RWPE2 (cell line): Measurements from ENCODE around the gene HYDIN.

Source experiments
- ATAC-seq: fragments of 200-7000 bp; cut with Tn5 transposase; 3 replicates; pipeline ENCODE4 v1.9.1; 2021; ENCODE audit warnings: low read depth
- DNase-seq: peaks from one replicate; pipeline ENCODE4 v3.0.0-alpha.2; 2020; ENCODE audit warnings: low spot score
- H3K27ac ChIP-seq: fragments of 450-650 bp; 2 replicates; pipeline ENCODE4 v1.5.1; 2017; ENCODE audit warnings: mild to moderate bottlenecking; ENCODE audit not compliant: poor library complexity, severe bottlenecking
- H3K27me3 ChIP-seq: fragments of 250-450 bp; sonication (Bioruptor Pico); 2 replicates; pipeline ENCODE4 v1.5.1; 2021; ENCODE audit warnings: mild to moderate bottlenecking, moderate library complexity; ENCODE audit not compliant: insufficient read depth, poor library complexity, severe bottlenecking
- H3K36me3 ChIP-seq: fragments of 250-450 bp; sonication (Bioruptor Pico); 2 replicates; pipeline ENCODE4 v1.5.1; 2020; ENCODE audit warnings: low read depth, mild to moderate bottlenecking, moderate library complexity
- H3K4me1 ChIP-seq: fragments of 250-450 bp; sonication (Bioruptor Pico); 2 replicates; pipeline ENCODE4 v1.5.1; 2021; ENCODE audit warnings: mild to moderate bottlenecking, moderate library complexity; ENCODE audit not compliant: insufficient read depth, poor library complexity, severe bottlenecking
- H3K4me3 ChIP-seq: fragments of 250-450 bp; sonication (Bioruptor Pico); 2 replicates; pipeline ENCODE4 v1.5.1; 2021; ENCODE audit warnings: mild to moderate bottlenecking, moderate library complexity; ENCODE audit not compliant: severe bottlenecking
- H3K9me3 ChIP-seq: fragments of 250-450 bp; sonication (Bioruptor Pico); 2 replicates; pipeline ENCODE4 v1.5.1; 2021; ENCODE audit warnings: mild to moderate bottlenecking, moderate library complexity; ENCODE audit not compliant: severe bottlenecking
- TF ChIP-seq, protein P1 (sequence below): fragments of 450-650 bp; IDR thresholded peaks from one replicate; pipeline ENCODE4 v1.5.1; 2017; ENCODE audit warnings: mild to moderate bottlenecking, moderate library complexity; ENCODE audit not compliant: poor library complexity, severe bottlenecking

The HYDIN gene

GRCh38 chr16:71247478-71247877 is 17.0 kb upstream of the HYDIN start:
- DNase-seq (no peak), ATAC-seq (no peak)
- no peaks in the 10 kb centered on the region for H3K27me3 ChIP-seq

GRCh38 chr16:71246309-71246708 is 15.8 kb upstream of the HYDIN start:
- no peaks in the 10 kb centered on the region for H3K36me3 ChIP-seq
- no peaks in the 10 kb centered on the region for H3K27me3 ChIP-seq
- DNase-seq (no peak), ATAC-seq (no peak)
- no peak overlapping the region for H3K27ac ChIP-seq
- H3K4me1 ChIP-seq, result no peaks in the 10 kb centered on the region
- TF ChIP-seq, protein P1, sequence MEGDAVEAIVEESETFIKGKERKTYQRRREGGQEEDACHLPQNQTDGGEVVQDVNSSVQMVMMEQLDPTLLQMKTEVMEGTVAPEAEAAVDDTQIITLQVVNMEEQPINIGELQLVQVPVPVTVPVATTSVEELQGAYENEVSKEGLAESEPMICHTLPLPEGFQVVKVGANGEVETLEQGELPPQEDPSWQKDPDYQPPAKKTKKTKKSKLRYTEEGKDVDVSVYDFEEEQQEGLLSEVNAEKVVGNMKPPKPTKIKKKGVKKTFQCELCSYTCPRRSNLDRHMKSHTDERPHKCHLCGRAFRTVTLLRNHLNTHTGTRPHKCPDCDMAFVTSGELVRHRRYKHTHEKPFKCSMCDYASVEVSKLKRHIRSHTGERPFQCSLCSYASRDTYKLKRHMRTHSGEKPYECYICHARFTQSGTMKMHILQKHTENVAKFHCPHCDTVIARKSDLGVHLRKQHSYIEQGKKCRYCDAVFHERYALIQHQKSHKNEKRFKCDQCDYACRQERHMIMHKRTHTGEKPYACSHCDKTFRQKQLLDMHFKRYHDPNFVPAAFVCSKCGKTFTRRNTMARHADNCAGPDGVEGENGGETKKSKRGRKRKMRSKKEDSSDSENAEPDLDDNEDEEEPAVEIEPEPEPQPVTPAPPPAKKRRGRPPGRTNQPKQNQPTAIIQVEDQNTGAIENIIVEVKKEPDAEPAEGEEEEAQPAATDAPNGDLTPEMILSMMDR, result no peak
- no peaks in the 10 kb centered on the region for H3K9me3 ChIP-seq
- H3K4me3 ChIP-seq, result no peak overlapping the region

More at GRCh38 chr16:71247478-71247877, 17.0 kb upstream of the HYDIN start:
- Histone ChIP-seq H3K36me3 (no peaks in the 10 kb centered on the region), H3K4me1 (no peaks in the 10 kb centered on the region), H3K4me3 (no peak overlapping the region), H3K9me3 (no peaks in the 10 kb centered on the region), H3K27ac (no peak overlapping the region)
- TF ChIP-seq, protein P1, result no peak

- no peaks in the 10 kb centered on the region for H3K27me3 ChIP-seq
- ATAC-seq, result no peak
Observed at GRCh38 chr16:71244521-71244920, 14.0 kb upstream of the HYDIN start.

GRCh38 chr16:71242601-71243000 is 12.1 kb upstream of the HYDIN start:
- H3K27me3 ChIP-seq, result no peaks in the 10 kb centered on the region
- TF ChIP-seq, protein P1, result no peak
- no peaks in the 10 kb centered on the region for H3K9me3 ChIP-seq

More at GRCh38 chr16:71244521-71244920, 14.0 kb upstream of the HYDIN start:
- TF ChIP-seq, protein P1, result no peak
- H3K36me3 ChIP-seq, result no peaks in the 10 kb centered on the region
- no peaks in the 10 kb centered on the region for H3K4me1 ChIP-seq
- no peak overlapping the region for H3K27ac ChIP-seq
- no peak for DNase-seq
- no peaks in the 10 kb centered on the region for H3K9me3 ChIP-seq
- H3K4me3 ChIP-seq, result no peak overlapping the region

DNA sequence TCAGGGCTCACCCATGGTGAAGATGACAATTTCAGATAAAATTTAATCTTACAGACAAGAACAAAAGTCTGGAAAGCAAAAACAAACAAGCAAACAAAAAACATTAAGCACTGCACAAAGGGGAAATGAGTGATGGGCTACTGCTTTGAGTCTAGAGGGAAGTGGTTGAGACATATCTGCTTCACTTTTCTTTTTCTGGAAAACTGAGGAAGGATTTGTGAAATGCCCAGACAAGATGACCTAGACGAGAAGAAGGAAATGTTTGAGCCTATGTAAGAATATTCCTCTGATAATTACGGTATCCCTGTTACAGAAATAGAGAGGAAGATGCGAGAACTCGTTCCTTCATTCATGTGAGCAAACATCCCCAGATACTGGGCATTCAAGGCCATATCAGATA is 11.5 kb upstream of the HYDIN start:
- Histone ChIP-seq H3K4me1 (no peaks in the 10 kb centered on the region), H3K36me3 (no peaks in the 10 kb centered on the region), H3K4me3 (no peak overlapping the region), H3K9me3 (no peaks in the 10 kb centered on the region), H3K27ac (no peak overlapping the region), H3K27me3 (no peaks in the 10 kb centered on the region)
- DNase-seq, result no peak
- TF ChIP-seq, protein P1, result no peak
- ATAC-seq, result no peak

More at GRCh38 chr16:71242601-71243000, 12.1 kb upstream of the HYDIN start:
- Histone ChIP-seq H3K4me3 (no peak overlapping the region), H3K27ac (no peak overlapping the region), H3K4me1 (no peaks in the 10 kb centered on the region), H3K36me3 (no peaks in the 10 kb centered on the region)
- no peak for ATAC-seq
- no peak for DNase-seq
